Ishikawa (cell line): ENCODE data around the gene UST.

Experiments used
- CEBPB ChIP-seq: IDR thresholded peaks from 2 replicates; pipeline ENCODE4 v1.6.1; 2012
- CREB1 ChIP-seq: IDR thresholded peaks from 2 replicates; pipeline ENCODE4 v1.6.1; 2012; ENCODE audit warnings: low read depth
- EGR1 ChIP-seq: IDR thresholded peaks from 2 replicates; pipeline ENCODE4 v1.6.1; 2012
- EP300 ChIP-seq: IDR thresholded peaks from 2 replicates; pipeline ENCODE4 v1.6.1; 2012; ENCODE audit warnings: borderline replicate concordance
- FOXM1 ChIP-seq: IDR thresholded peaks from 2 replicates; pipeline ENCODE4 v1.6.1; 2012; ENCODE audit warnings: low read depth, borderline replicate concordance
- MAX ChIP-seq: IDR thresholded peaks from 2 replicates; pipeline ENCODE4 v1.6.1; 2012
- NFIC ChIP-seq: IDR thresholded peaks from 2 replicates; pipeline ENCODE4 v1.6.1; 2012
- RAD21 ChIP-seq: IDR thresholded peaks from 2 replicates; pipeline ENCODE4 v1.6.1; 2012; ENCODE audit warnings: low read depth
- TAF1 ChIP-seq: IDR thresholded peaks from 2 replicates; pipeline ENCODE4 v1.6.1; 2012; ENCODE audit warnings: low read depth, mild to moderate bottlenecking
- TCF12 ChIP-seq: IDR thresholded peaks from 2 replicates; pipeline ENCODE4 v1.6.1; 2012; ENCODE audit warnings: low read depth
- TEAD4 ChIP-seq: IDR thresholded peaks from 2 replicates; pipeline ENCODE4 v1.6.1; 2012
- YY1 ChIP-seq: IDR thresholded peaks from 2 replicates; pipeline ENCODE4 v1.6.1; 2012; ENCODE audit warnings: low read depth
- ZBTB7A ChIP-seq: IDR thresholded peaks from 2 replicates; pipeline ENCODE4 v1.6.1; 2012; ENCODE audit warnings: low read depth
- TF ChIP-seq, protein P1 (sequence below): IDR thresholded peaks from 2 replicates; pipeline ENCODE4 v1.6.1; 2012
- TF ChIP-seq, protein P2 (sequence below): IDR thresholded peaks from 2 replicates; pipeline ENCODE4 v1.6.1; 2012; ENCODE audit warnings: low read depth, mild to moderate bottlenecking

UST gene

GRCh38 chr6:149076355-149076734, 329.5 kb downstream of the UST start:
- TF ChIP-seq, protein P1, sequence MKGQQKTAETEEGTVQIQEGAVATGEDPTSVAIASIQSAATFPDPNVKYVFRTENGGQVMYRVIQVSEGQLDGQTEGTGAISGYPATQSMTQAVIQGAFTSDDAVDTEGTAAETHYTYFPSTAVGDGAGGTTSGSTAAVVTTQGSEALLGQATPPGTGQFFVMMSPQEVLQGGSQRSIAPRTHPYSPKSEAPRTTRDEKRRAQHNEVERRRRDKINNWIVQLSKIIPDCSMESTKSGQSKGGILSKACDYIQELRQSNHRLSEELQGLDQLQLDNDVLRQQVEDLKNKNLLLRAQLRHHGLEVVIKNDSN = no peak
- TF ChIP-seq TEAD4 (no peak), CEBPB (no peak), YY1 (no peak), MAX (no peak), EP300 (no peak), EGR1 (no peak), CREB1 (no peak), RAD21 (no peak), FOXM1 (no peak), NFIC (no peak)
- TF ChIP-seq, protein P2, sequence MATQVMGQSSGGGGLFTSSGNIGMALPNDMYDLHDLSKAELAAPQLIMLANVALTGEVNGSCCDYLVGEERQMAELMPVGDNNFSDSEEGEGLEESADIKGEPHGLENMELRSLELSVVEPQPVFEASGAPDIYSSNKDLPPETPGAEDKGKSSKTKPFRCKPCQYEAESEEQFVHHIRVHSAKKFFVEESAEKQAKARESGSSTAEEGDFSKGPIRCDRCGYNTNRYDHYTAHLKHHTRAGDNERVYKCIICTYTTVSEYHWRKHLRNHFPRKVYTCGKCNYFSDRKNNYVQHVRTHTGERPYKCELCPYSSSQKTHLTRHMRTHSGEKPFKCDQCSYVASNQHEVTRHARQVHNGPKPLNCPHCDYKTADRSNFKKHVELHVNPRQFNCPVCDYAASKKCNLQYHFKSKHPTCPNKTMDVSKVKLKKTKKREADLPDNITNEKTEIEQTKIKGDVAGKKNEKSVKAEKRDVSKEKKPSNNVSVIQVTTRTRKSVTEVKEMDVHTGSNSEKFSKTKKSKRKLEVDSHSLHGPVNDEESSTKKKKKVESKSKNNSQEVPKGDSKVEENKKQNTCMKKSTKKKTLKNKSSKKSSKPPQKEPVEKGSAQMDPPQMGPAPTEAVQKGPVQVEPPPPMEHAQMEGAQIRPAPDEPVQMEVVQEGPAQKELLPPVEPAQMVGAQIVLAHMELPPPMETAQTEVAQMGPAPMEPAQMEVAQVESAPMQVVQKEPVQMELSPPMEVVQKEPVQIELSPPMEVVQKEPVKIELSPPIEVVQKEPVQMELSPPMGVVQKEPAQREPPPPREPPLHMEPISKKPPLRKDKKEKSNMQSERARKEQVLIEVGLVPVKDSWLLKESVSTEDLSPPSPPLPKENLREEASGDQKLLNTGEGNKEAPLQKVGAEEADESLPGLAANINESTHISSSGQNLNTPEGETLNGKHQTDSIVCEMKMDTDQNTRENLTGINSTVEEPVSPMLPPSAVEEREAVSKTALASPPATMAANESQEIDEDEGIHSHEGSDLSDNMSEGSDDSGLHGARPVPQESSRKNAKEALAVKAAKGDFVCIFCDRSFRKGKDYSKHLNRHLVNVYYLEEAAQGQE = no peak

DNA sequence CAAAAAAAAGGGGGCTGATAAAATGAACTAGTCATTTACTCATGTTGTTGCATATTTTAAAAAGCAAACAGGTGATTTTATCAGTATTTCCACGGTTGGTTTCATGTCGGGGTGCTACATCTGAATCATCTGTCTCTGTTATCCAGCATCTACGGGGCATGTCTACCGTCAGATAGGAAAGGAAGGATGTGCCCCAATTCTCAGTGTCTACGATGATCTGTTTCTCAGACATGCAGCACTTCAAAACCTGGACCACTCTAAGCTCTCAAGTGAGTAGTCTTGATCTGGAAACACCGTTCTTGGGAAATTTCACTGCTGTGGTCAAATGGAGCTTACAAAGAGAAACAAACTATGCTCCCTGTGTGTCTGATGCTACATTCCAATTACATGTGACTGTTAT, 330.4 kb downstream of the UST start:
- TF ChIP-seq TEAD4 = no peak
- no peak for TF ChIP-seq FOXM1

DNA sequence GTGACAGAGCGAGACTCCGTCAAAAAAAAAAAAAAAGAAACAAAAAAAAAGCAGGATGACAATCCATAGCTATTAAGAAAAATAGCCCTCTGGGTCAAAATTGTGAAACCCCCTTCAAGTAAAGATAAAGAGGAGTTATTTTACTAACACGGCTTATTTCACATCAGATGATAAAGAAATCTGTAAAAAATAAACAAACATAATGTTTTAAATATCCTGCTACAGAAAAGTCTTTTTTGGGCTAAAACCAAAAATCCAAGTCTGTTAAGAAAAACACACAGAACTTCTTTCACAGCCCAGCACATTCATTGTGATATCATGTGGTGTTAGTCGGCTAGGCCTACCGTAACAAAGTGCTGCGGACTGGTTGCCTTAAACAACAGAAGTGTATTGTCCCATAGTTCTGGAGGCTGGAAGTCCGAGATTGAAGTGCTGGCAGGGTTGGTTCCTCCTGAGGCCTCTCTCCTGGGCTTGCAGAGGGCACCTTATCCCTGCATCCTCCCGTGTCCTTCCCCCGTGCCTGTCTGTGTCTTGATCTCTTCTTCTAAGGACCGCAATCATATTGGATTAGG, 331.5 kb downstream of the UST start:
- no peak for TF ChIP-seq CREB1
- no peak for TF ChIP-seq YY1
- TF ChIP-seq ZBTB7A = no peak
- no peak for TF ChIP-seq NFIC
- no peak for TF ChIP-seq TAF1
- TF ChIP-seq EGR1 = no peak
- TF ChIP-seq FOXM1 = no peak

GRCh38 chr6:149079456-149079855, 332.6 kb downstream of the UST start:
- TF ChIP-seq TCF12 (no peak), EGR1 (no peak), TEAD4 (no peak), FOXM1 (no peak), ZBTB7A (no peak), CREB1 (no peak), EP300 (no peak), MAX (no peak), TAF1 (no peak), YY1 (no peak), NFIC (no peak)
- TF ChIP-seq, protein P2 = no peak
- TF ChIP-seq, protein P1 = no peak

GRCh38 chr6:149079911-149080491, 333.2 kb downstream of the UST start:
- TF ChIP-seq YY1 = no peak
- no peak for TF ChIP-seq NFIC
- TF ChIP-seq, protein P2 = no peak
- TF ChIP-seq MAX = no peak
- no peak for TF ChIP-seq TEAD4
